IMR-90 (cell line): ENCODE measurements around the gene LRFN2. TPM values are rescaled to one million over a fixed set of nuclear protein-coding genes. Genes with fewer than 3 reads are reported as not detected.

Experiments used
- ATAC-seq: fragments of 200-7000 bp; cut with Tn5 transposase; 2 replicates; pipeline ENCODE4 v1.9.1; 2020; ENCODE audit warnings: low read depth, mild to moderate bottlenecking, moderate library complexity
- BruUV-seq: library from RNA; stranded (reverse); fragments of 400-500 nt; replicated peaks from 2 replicates; lab custom pipeline; 2021; lab: Mats Ljungman, UMichigan
- CTCF ChIA-PET: fragments of 300-600 bp; formaldehyde crosslinking; extraction: SDS; loops from one replicate; lab custom pipeline; 2021; ENCODE audit warnings: antibody characterized with exemption; lab: Yijun Ruan, JAX
- POLR2A ChIA-PET: fragments of 300-600 bp; sonication (Branson Sonifier 250); formaldehyde crosslinking; loops from one replicate; lab custom pipeline; 2022; ENCODE audit warnings: antibody characterized with exemption; ENCODE audit not compliant: unreplicated experiment; lab: Charles Lee
- DNase-seq: peaks from one replicate; pipeline ENCODE4 v3.0.0; 2013
- H2AFZ ChIP-seq: replicated peaks from 2 replicates; pipeline ENCODE3; 2013; ENCODE audit warnings: low read length, mild to moderate bottlenecking; ENCODE audit not compliant: poor library complexity
- H2AK5ac ChIP-seq: 2 replicates; pipeline ENCODE4 v1.6.1; 2013; ENCODE audit warnings: low read depth, low read length, inconsistent platforms
- H2AK9ac ChIP-seq: replicated peaks from 2 replicates; pipeline ENCODE3; 2013; ENCODE audit warnings: mild to moderate bottlenecking, low read depth, low read length, moderate library complexity; ENCODE audit not compliant: poor library complexity
- H2BK120ac ChIP-seq: 2 replicates; pipeline ENCODE4 v1.6.1; 2013; ENCODE audit warnings: low read depth, low read length, inconsistent platforms
- H2BK15ac ChIP-seq: 3 replicates; pipeline ENCODE4 v1.6.1; 2013; ENCODE audit warnings: low read depth, low read length, inconsistent platforms
- H2BK20ac ChIP-seq: 2 replicates; pipeline ENCODE4 v1.6.1; 2013; ENCODE audit warnings: low read depth, mild to moderate bottlenecking, inconsistent platforms, low read length, moderate library complexity
- H2BK5ac ChIP-seq: 2 replicates; pipeline ENCODE4 v1.6.1; 2013; ENCODE audit warnings: mild to moderate bottlenecking, low read depth, low read length, inconsistent platforms; ENCODE audit not compliant: poor library complexity, severe bottlenecking
- H3K14ac ChIP-seq: replicated peaks from 2 replicates; pipeline ENCODE4 v1.6.1; 2013; ENCODE audit warnings: low read depth, low read length, inconsistent platforms
- H3K18ac ChIP-seq: 2 replicates; pipeline ENCODE4 v1.6.1; 2013; ENCODE audit warnings: low read depth, low read length, control low read depth
- H3K23ac ChIP-seq: 2 replicates; pipeline ENCODE4 v1.6.1; 2013; ENCODE audit warnings: low read depth, low read length, inconsistent platforms
- H3K27ac ChIP-seq: 2 replicates; pipeline ENCODE4 v1.5.1; 2013; ENCODE audit warnings: mild to moderate bottlenecking, control low read depth, low read length; ENCODE audit not compliant: insufficient read depth
- H3K27me3 ChIP-seq: 2 replicates; pipeline ENCODE4 v1.6.1; 2013; ENCODE audit warnings: low read length; ENCODE audit not compliant: control insufficient read depth, insufficient read depth
- H3K36me3 ChIP-seq: 2 replicates; pipeline ENCODE4 v1.6.1; 2013; ENCODE audit warnings: low read length, mixed read lengths; ENCODE audit not compliant: control insufficient read depth, insufficient read depth
- H3K4ac ChIP-seq: 2 replicates; pipeline ENCODE4 v1.6.1; 2013; ENCODE audit warnings: low read depth, low read length, inconsistent platforms
- H3K4me1 ChIP-seq: 2 replicates; pipeline ENCODE4 v1.6.1; 2013; ENCODE audit warnings: low read length, mixed read lengths; ENCODE audit not compliant: control insufficient read depth, insufficient read depth
- H3K4me2 ChIP-seq: 2 replicates; pipeline ENCODE4 v1.6.1; 2013; ENCODE audit warnings: low read depth, mild to moderate bottlenecking, control low read depth, low read length, moderate library complexity
- H3K4me3 ChIP-seq: 2 replicates; pipeline ENCODE4 v1.5.1; 2013; ENCODE audit warnings: low read depth, mild to moderate bottlenecking, control low read depth, low read length, moderate library complexity; ENCODE audit not compliant: insufficient read depth
- H3K56ac ChIP-seq: 2 replicates; pipeline ENCODE4 v1.6.1; 2013; ENCODE audit warnings: low read length, inconsistent platforms; ENCODE audit not compliant: insufficient read depth; ENCODE audit errors: extremely low read depth
- H3K79me1 ChIP-seq, 2 experiments: 2 replicates each; pipeline ENCODE4 v1.6.1; 2013; ENCODE audit warnings: low read length in 2 of 2, inconsistent platforms in 1 of 2, low read depth in 1 of 2
- H3K9ac ChIP-seq: 2 replicates; pipeline ENCODE4 v1.6.1; 2013; ENCODE audit warnings: low read depth, low read length, control low read depth
- H3K9me1 ChIP-seq: 2 replicates; pipeline ENCODE4 v1.6.1; 2013; ENCODE audit warnings: low read length, inconsistent platforms; ENCODE audit not compliant: insufficient read depth
- H3K9me3 ChIP-seq: 2 replicates; pipeline ENCODE4 v1.6.1; 2013; ENCODE audit warnings: low read length; ENCODE audit not compliant: control insufficient read depth, insufficient read depth
- H4K20me1 ChIP-seq: 2 replicates; pipeline ENCODE4 v1.6.1; 2013; ENCODE audit warnings: low read length, inconsistent platforms; ENCODE audit not compliant: insufficient read depth
- H4K5ac ChIP-seq: 2 replicates; pipeline ENCODE4 v1.6.1; 2013; ENCODE audit warnings: mild to moderate bottlenecking, low read depth, low read length, control low read depth
- H4K8ac ChIP-seq, 2 experiments: 2 replicates each; pipeline ENCODE4 v1.6.1; 2013; ENCODE audit warnings: low read depth in 2 of 2, low read length in 2 of 2, control low read depth in 1 of 2, inconsistent platforms in 1 of 2
- H4K91ac ChIP-seq: 2 replicates; pipeline ENCODE4 v1.6.1; 2013; ENCODE audit warnings: low read depth, low read length, inconsistent platforms; ENCODE audit not compliant: insufficient read depth
- BHLHE40 ChIP-seq: fragments of 150-350 bp; IDR thresholded peaks from 2 replicates; pipeline ENCODE4 v1.6.1; 2016; ENCODE audit warnings: mild to moderate bottlenecking, low read depth, low read length
- CEBPB ChIP-seq: IDR thresholded peaks from 2 replicates; pipeline ENCODE4 v1.6.1; 2012; ENCODE audit warnings: low read depth, low read length, improper control_type of control experiment
- CHD1 ChIP-seq: IDR thresholded peaks from 2 replicates; pipeline ENCODE4 v1.6.1; 2012; ENCODE audit warnings: low read depth, low read length, improper control_type of control experiment
- CTCF ChIP-seq: conservative IDR thresholded peaks from 2 replicates; pipeline ENCODE4 v1.5.1; 2012; ENCODE audit warnings: mild to moderate bottlenecking, low read depth, low read length, improper control_type of control experiment
- ELK1 ChIP-seq: fragments of 150-350 bp; IDR thresholded peaks from 2 replicates; pipeline ENCODE4 v1.6.1; 2016; ENCODE audit warnings: low read depth, mild to moderate bottlenecking, low read length, moderate library complexity, borderline replicate concordance
- FOS ChIP-seq: fragments of 150-350 bp; IDR thresholded peaks from 2 replicates; pipeline ENCODE4 v1.6.1; 2016; ENCODE audit warnings: low read depth, low read length
- MAFK ChIP-seq: IDR thresholded peaks from 2 replicates; pipeline ENCODE4 v1.6.1; 2012; ENCODE audit warnings: low read depth, low read length, improper control_type of control experiment
- MAZ ChIP-seq: IDR thresholded peaks from 2 replicates; pipeline ENCODE4 v1.6.1; 2012; ENCODE audit warnings: low read depth, mild to moderate bottlenecking, low read length, improper control_type of control experiment, moderate library complexity, borderline replicate concordance
- MXI1 ChIP-seq: IDR thresholded peaks from 2 replicates; pipeline ENCODE4 v1.6.1; 2012; ENCODE audit warnings: low read depth, mild to moderate bottlenecking, low read length, moderate library complexity, borderline replicate concordance
- NFE2L2 ChIP-seq: fragments of 150-350 bp; IDR thresholded peaks from 2 replicates; pipeline ENCODE4 v1.6.1; 2016; ENCODE audit warnings: low read depth, mild to moderate bottlenecking, low read length
- POLR2A ChIP-seq: IDR thresholded peaks from 2 replicates; pipeline ENCODE4 v1.6.1; 2012; ENCODE audit warnings: mild to moderate bottlenecking, low read depth, low read length
- RAD21 ChIP-seq: IDR thresholded peaks from 2 replicates; pipeline ENCODE4 v1.6.1; 2012; ENCODE audit warnings: low read length, improper control_type of control experiment
- RCOR1 ChIP-seq: IDR thresholded peaks from 2 replicates; pipeline ENCODE4 v1.6.1; 2012; ENCODE audit warnings: mild to moderate bottlenecking, low read length, improper control_type of control experiment; ENCODE audit not compliant: insufficient replicate concordance
- RFX5 ChIP-seq: IDR thresholded peaks from 2 replicates; pipeline ENCODE4 v1.8.0; 2012; ENCODE audit warnings: low read depth, mild to moderate bottlenecking, low read length, moderate library complexity
- SMC3 ChIP-seq: fragments of 150-350 bp; IDR thresholded peaks from 2 replicates; pipeline ENCODE4 v1.6.1; 2016; ENCODE audit warnings: low read depth, mild to moderate bottlenecking, antibody characterized with exemption, low read length, moderate library complexity
- WGBS, 2 experiments: methylation state at CpG; one replicate each; pipeline versions ENCODE4 v1.1.5 to v1.1.7; 2013; ENCODE audit warnings: missing lambda C conversion rate in 2 of 2; ENCODE audit not compliant: insufficient read length in 1 of 2; ENCODE audit errors: extremely low coverage in 2 of 2; 5-methylcytosine and 5-hydroxymethylcytosine counted together
- dilution Hi-C: fragments of 300-500 bp; cut with HindIII; formaldehyde crosslinking; loops from one replicate; pipeline ENCODE4 v1.14.3; 2018; ENCODE audit warnings: low sequenced_read_pairs; ENCODE audit not compliant: unreplicated experiment
- in situ Hi-C: fragments of 300-500 bp; cut with MboI; formaldehyde crosslinking; loops from 3 replicates; pipeline ENCODE4 v1.14.3; 2019; ENCODE audit warnings: low sequenced_read_pairs, inconsistent platforms, mixed read lengths
- intact Hi-C: fragments of 100-400 bp; cut with micrococcal nuclease; formaldehyde crosslinking; loops from 2 replicates; pipeline ENCODE4 v1.10.0; 2022
- polyA plus RNA-seq, 3 experiments: library from polyadenylated mRNA; depleted of rRNA; stranded (reverse); fragments of >200 nt; gene quantifications; 2 replicates each; pipeline ENCODE4 v1.2.3, GENCODE V29; 2012; ENCODE audit warnings: low replicate concordance in 1 of 3
- total RNA-seq: library from RNA; depleted of rRNA; stranded (reverse); fragments of >200 nt; gene quantifications from 2 replicates; pipeline ENCODE4 v1.2.3, GENCODE V29; 2012
- TF ChIP-seq, protein P1 (sequence below): fragments of 150-350 bp; IDR thresholded peaks from 2 replicates; pipeline ENCODE4 v1.6.1; 2017; ENCODE audit warnings: mild to moderate bottlenecking, antibody characterized with exemption, low read length, low read depth

The LRFN2 gene
- total and polyA plus RNA-seq, 2 of the 4 experiments (the other 2 are of a cell fraction) = not detected

- Histone ChIP-seq H4K8ac (no peak overlapping the region), H4K5ac (no peak overlapping the region), H4K91ac (no peak overlapping the region), H3K4me2 (no peak overlapping the region), H3K4me3 (no peak overlapping the region), H3K18ac (no peak overlapping the region), H4K20me1 (no peaks in the 10 kb centered on the region), H3K4ac (no peak overlapping the region), H2AK9ac (no peak overlapping the region), H2AK5ac (no peak overlapping the region), H2BK20ac (no peak overlapping the region), H2BK15ac (no peak overlapping the region), H3K4me1 (no peaks in the 10 kb centered on the region), H3K27me3 (no peaks in the 10 kb centered on the region), H3K9ac (no peak overlapping the region), H3K9me3 (no peaks in the 10 kb centered on the region), H3K9me1 (no peaks in the 10 kb centered on the region), H3K36me3 (no peaks in the 10 kb centered on the region), H3K79me1 (no peaks in the 10 kb centered on the region), H3K14ac (no peak overlapping the region), H3K56ac (no peak overlapping the region), H2BK5ac (no peak overlapping the region), H3K27ac (no peak overlapping the region), H2BK120ac (no peak overlapping the region), H2AFZ (no peak overlapping the region), H3K23ac (no peak overlapping the region)
- dilution Hi-C loops (no loop called here), intact Hi-C loops (no loop called here), in situ Hi-C loops (no loop called here)
- ATAC-seq (no peak), DNase-seq (no peak)
- BruUV-seq = no TSS peak
- ChIA-PET CTCF (no interaction called here), POLR2A (no interaction called here)
- 50% methylated on average over 3 of the region's 5 CpGs; no CpG with 5 or more reads in 1 of the 2 experiments for WGBS, 2 experiments
- TF ChIP-seq SMC3 (no peak), CTCF (no peak), MAFK (no peak), MAZ (no peak), MXI1 (no peak), NFE2L2 (no peak), RFX5 (no peak), POLR2A (no peak), RAD21 (no peak), CHD1 (no peak), CEBPB (no peak), FOS (no peak), BHLHE40 (no peak), ELK1 (no peak), RCOR1 (no peak)
- TF ChIP-seq, protein P1, sequence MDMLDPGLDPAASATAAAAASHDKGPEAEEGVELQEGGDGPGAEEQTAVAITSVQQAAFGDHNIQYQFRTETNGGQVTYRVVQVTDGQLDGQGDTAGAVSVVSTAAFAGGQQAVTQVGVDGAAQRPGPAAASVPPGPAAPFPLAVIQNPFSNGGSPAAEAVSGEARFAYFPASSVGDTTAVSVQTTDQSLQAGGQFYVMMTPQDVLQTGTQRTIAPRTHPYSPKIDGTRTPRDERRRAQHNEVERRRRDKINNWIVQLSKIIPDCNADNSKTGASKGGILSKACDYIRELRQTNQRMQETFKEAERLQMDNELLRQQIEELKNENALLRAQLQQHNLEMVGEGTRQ = no peak
Observed at GRCh38 chr6:40623178-40623577, 36.0 kb upstream of the LRFN2 start.
